Activated CD8-positive, alpha-beta memory T cell treated with anti-CD3 and anti-CD28 coated beads for 24 hours (primary cell): ENCODE data around the gene PISD.
"Not testable (repeated sequence)": the region's sequence is repeated elsewhere in the genome, so short reads cannot be mapped to it uniquely, and the experiment has no call there.

Source experiments
- DNase-seq: peaks from one replicate; pipeline ENCODE4 v3.0.0-alpha.2; 2020

The PISD gene

GRCh38 chr22:31661851-31662667, at the start of gene PISD:
TSS of gene PISD (minus strand) at chr22:31662215. CDS start at chr22:31662208, 7 bp downstream.
- peak; percentile 99 for DNase-seq

DNA sequence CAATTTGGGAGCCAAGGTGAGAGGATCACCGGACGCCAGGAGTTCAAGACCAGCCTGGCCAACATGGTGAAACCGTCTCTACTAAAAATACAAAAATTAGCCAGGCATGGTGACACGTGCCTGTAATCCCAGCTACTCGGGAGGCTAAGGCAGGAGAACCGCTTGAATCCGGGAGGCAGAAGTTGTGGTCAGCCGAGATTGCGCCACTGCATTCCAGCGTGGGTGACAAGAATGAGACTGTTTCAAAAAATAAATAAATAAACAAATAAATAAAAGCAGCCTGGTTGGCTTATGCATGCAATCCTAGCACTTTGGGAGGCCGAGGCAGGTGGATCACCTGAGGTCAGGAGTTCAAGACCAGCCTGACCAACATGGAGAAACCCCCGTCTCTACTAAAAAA, 49.2 kb upstream of the PISD start:
- not testable (repeated sequence) for DNase-seq

GRCh38 chr22:31707519-31707918, 45.5 kb upstream of the PISD start:
- no peak for DNase-seq

GRCh38 chr22:31695423-31695822, 33.4 kb upstream of the PISD start:
- DNase-seq = no peak

- DNase-seq = not testable (repeated sequence)
Measured at GRCh38 chr22:31694046-31694445, 32.0 kb upstream of the PISD start.

- no peak for DNase-seq
Measured at GRCh38 chr22:31692186-31692886, 30.3 kb upstream of the PISD start.

- DNase-seq = no peak
Measured at GRCh38 chr22:31691408-31691807, 29.4 kb upstream of the PISD start.

- no peak for DNase-seq
Measured at GRCh38 chr22:31683181-31684105, 21.4 kb upstream of the PISD start.

GRCh38 chr22:31682751-31683150, 20.7 kb upstream of the PISD start:
- DNase-seq = no peak

DNA sequence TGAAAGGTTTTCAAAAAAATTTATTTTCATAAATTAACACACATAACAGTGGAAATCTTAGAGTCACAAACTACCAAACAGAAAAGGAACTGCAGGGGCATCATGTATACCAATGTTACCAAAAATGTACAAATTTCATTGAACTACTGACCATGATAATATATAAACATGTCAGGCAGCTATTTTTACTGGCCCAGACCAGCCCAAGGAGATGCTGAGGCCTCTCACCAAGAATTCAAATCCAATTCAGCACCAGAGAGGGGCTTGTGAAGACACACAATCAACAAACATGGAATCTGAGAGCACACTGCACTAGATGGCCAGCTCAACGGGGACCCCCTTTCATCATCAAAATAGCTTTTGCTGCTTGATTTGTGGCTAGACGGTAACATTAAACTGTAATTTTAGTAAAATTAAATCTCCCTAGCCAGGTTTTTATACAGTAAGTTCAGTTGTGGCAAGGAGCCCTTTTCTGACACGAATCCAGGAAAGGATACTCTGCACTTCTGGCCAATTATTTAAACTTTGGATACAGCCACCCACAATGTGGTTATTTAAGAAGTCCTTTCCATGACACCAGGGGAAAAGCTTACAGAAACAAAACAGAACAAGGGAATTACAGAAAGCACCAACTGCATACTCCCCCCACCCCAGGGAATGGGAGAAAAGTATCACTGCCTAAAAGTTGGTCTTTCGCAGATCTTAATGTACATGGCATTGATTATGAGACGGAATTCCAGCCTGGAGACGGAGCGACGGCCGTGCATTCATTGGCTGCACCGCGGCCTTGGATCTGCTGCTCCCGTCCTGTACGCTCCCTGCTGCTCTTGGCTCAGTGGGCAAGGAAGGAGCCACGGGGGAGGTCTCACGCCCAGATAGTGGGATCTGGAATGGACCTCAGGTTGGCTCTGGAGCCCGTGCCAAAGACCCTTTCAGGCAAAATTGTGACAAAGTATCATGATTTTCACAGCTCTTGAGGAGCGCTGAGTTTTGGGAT, 19.6 kb upstream of the PISD start:
- DNase-seq = no peak

- DNase-seq = no peak
Measured at GRCh38 chr22:31680861-31681341, 18.9 kb upstream of the PISD start.

GRCh38 chr22:31678748-31679147, 16.7 kb upstream of the PISD start:
- DNase-seq = no peak

GRCh38 chr22:31676700-31677099, 14.7 kb upstream of the PISD start:
- peak; percentile 95 for DNase-seq

- DNase-seq = not testable (repeated sequence)
Measured at GRCh38 chr22:31674219-31674618, 12.2 kb upstream of the PISD start.

DNA sequence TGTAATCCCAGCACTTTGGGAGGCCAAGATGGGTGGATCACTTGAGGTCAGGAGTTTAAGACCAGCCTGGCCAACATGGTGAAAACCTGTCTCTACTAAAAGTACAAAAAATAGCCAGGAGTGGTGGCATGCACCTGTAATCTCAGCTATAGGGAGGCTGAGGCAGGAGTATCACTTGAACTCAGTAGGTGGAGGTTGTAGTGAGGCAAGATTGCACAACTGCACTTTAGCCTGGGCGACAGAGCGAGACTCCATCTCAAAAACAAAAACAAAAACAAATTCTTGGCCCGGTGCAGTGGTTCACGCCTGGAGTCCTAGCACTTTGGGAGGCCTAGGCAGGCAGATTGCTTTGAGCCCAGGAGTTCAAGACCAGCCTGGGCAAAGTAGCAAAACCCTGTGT, 6.8 kb upstream of the PISD start:
- not testable (repeated sequence) for DNase-seq

GRCh38 chr22:31662668-31663037, 638 bp upstream of the PISD start:
- no peak for DNase-seq

DNA sequence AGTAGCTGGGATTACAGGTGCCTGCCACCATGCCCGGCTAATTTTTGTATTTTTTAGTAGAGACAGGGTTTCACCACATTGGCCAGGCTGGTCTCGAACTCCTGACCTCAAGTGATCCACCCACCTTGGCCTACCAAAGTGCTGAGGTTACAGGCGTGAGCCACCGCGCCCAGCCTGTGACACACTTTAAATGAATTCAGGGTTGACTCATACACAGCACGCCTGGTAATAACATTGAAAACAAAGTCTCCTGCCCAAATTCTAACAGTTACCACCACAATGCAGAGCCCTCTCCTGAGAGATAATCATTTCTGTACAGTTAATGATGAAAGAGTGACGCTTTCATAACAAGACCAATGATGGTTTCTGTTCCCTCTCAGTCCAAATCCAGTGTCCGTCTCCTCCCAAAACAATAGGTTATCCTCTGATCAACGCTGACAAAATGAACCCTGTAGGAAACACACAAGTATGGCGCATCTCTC, 1.1 kb downstream of the PISD start:
- peak; percentile 68 for DNase-seq

- no peak for DNase-seq
Measured at GRCh38 chr22:31659246-31659645, 2.8 kb downstream of the PISD start.

GRCh38 chr22:31654408-31654807, 7.6 kb downstream of the PISD start:
- no peak for DNase-seq

- no peak for DNase-seq
Measured at GRCh38 chr22:31653944-31654343, 8.1 kb downstream of the PISD start.

DNA sequence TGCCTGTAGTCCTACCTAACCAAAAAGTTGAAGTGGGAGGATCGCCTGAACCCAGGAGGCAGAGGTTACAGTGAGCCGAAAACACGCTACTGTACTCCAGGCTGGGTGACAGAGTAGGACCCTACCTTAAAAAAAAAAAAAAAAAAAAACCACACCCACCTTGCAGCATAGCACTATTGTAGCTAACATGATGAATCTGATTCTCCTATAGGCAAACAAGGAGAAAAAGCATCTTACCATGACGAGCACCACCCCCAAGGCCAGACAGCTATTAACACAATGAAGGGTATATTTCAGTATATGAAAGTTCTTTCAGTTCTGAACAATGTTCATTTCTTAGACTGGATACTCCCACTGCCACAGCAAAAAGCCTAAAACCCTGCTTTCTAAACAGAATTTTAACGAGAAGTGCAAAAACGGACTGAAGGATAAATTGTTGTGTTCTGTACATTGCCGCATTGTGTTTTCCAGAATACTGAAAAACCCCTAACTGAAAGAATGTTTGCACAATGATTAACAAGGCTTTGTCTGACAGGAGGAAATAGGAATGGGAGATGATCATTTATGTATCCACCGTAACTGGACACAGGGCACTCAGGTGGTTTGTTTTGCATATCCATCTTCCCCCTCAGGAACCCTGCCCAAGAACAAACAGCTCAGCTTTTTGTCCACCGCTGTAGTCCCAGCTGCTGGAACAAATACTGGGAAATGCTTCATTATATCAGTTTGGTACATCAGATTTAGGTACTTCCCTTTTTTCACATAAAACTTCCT, 8.9 kb downstream of the PISD start:
- DNase-seq = no peak
